ENCODE data around the gene LEF1. TPM values are rescaled to one million over a fixed set of nuclear protein-coding genes. Genes with fewer than 3 reads are reported as not detected.

The LEF1 gene
- total RNA-seq, 1 donor from 2014 or later, result 4.3 TPM

- no peak overlapping the region for H3K27ac ChIP-seq
- intact Hi-C loops (cut with DNase I), result no loop called here
- no peaks in the 10 kb centered on the region for H3K27me3 ChIP-seq (ENCODE audit: low read depth)
- no peaks in the 10 kb centered on the region for H3K9me3 ChIP-seq
- DNase-seq, result no peak
- no peak overlapping the region for H3K4me3 ChIP-seq
- no peaks in the 10 kb centered on the region for H3K4me1 ChIP-seq
- TF ChIP-seq CTCF (IDR thresholded peaks at IDR 0.05), result no peak
- H3K36me3 ChIP-seq, result no peaks in the 10 kb centered on the region
- ATAC-seq, result no peak
Observed at GRCh38 chr4:108143515-108143914, 25.2 kb downstream of the LEF1 start.

- no peak for TF ChIP-seq CTCF (IDR thresholded peaks at IDR 0.05)
- intact Hi-C loops (cut with DNase I), result no loop called here
Observed at GRCh38 chr4:108142870-108143269, 25.9 kb downstream of the LEF1 start.

GRCh38 chr4:108141213-108141950 lies 27.4 kb downstream of the LEF1 start:
- H3K4me3 ChIP-seq, result no peak overlapping the region
- no peaks in the 10 kb centered on the region for H3K36me3 ChIP-seq
- TF ChIP-seq CTCF (IDR thresholded peaks at IDR 0.05), result no peak
- no peak overlapping the region for H3K27ac ChIP-seq
- H3K27me3 ChIP-seq (ENCODE audit: low read depth), result no peaks in the 10 kb centered on the region
- H3K4me1 ChIP-seq, result no peaks in the 10 kb centered on the region
- H3K9me3 ChIP-seq, result no peaks in the 10 kb centered on the region
- no peak for DNase-seq
- intact Hi-C loops (cut with DNase I), result no loop called here
- no peak for ATAC-seq

More at GRCh38 chr4:108142870-108143269, 25.9 kb downstream of the LEF1 start:
- Histone ChIP-seq H3K4me3 (no peak overlapping the region), H3K27ac (no peak overlapping the region), H3K9me3 (no peaks in the 10 kb centered on the region), H3K36me3 (no peaks in the 10 kb centered on the region), H3K4me1 (no peaks in the 10 kb centered on the region), H3K27me3 (ENCODE audit: low read depth) (no peaks in the 10 kb centered on the region)
- no peak for ATAC-seq
- no peak for DNase-seq

- H3K36me3 ChIP-seq, result no peaks in the 10 kb centered on the region
- TF ChIP-seq CTCF (IDR thresholded peaks at IDR 0.05), result no peak
- DNase-seq (no peak), ATAC-seq (no peak)
- no peaks in the 10 kb centered on the region for H3K4me1 ChIP-seq
- intact Hi-C loops (cut with DNase I), result no loop called here
- H3K4me3 ChIP-seq, result no peak overlapping the region
- H3K9me3 ChIP-seq, result no peaks in the 10 kb centered on the region
- H3K27ac ChIP-seq, result no peak overlapping the region
- no peaks in the 10 kb centered on the region for H3K27me3 ChIP-seq (ENCODE audit: low read depth)
Observed at GRCh38 chr4:108140328-108140727, 28.4 kb downstream of the LEF1 start.

- no peaks in the 10 kb centered on the region for H3K27me3 ChIP-seq (ENCODE audit: low read depth)
- TF ChIP-seq CTCF (IDR thresholded peaks at IDR 0.05), result no peak
- DNase-seq (no peak), ATAC-seq (no peak)
- H3K4me3 ChIP-seq, result no peak overlapping the region
- H3K9me3 ChIP-seq, result no peaks in the 10 kb centered on the region
- intact Hi-C loops (cut with DNase I), result no loop called here
- no peaks in the 10 kb centered on the region for H3K4me1 ChIP-seq
- H3K27ac ChIP-seq, result no peak overlapping the region
- H3K36me3 ChIP-seq, result no peaks in the 10 kb centered on the region
Observed at GRCh38 chr4:108139089-108139488, 29.6 kb downstream of the LEF1 start.
